ENCODE measurements around the gene EN2. TPM values are rescaled to one million over a fixed set of nuclear protein-coding genes. Genes with fewer than 3 reads are reported as not detected.

Gene EN2
- total and polyA plus RNA-seq, 8 donors: not detected

DNA sequence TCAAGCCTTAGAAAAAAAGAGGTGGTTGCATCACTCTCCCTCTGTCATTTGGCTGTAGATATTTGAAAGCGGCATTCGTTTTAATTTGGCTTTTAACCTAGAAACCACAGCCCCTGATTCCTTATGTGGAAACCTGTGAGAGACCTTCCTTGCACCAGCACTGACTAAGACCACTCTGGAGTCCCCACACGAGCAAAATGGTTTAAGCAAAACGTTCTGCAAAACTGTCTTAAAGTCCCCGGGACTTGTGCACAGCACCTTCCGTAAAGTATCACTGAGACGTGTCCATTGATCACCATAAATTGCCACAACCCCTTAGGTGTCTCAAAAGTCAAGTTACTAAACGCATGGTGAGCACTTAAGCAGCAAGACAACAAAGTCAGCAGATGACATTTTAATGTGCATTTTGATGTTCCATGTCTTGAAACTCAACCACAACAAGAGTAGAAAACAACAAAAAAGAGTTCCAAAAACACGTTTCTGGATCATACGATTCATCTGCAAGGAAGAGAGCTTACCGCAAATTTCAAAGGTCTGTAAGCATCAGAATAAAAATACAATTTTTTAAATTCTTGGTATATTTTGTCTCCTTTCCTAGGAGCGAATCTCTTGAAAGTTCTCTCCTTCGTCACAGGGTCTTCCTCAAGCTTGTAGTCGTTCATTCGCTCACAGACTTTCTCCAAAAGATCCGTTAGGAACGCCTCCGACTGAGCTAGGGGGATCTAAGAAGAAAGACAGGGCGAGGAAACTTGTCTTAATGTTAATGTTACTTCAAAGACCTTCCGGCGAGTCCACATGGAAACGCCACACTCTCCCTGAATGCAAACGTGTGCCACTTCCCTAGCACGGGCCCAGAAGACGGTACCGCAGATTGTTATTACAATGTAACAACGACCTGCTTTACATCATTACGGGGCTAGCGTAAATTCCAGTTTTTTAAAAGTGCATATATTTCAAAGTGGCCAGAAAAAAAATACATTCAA, 50.7 kb downstream of the EN2 start:
- DNase-seq: no peak

GRCh38 chr7:155509359-155509724, 51.4 kb downstream of the EN2 start:
- intact Hi-C loops (cut with DNase I): no loop called here
- H3K27ac ChIP-seq: no peak overlapping the region
- H3K27me3 ChIP-seq: peaks cover 0 to 48% (median 18%) of the 10 kb centered on the region in 4 donors
- no peak for FAIRE-seq
- TF ChIP-seq CTCF (IDR thresholded peaks at IDR 0.05): no peak
- no peak for DNase-seq
- H3K36me3 ChIP-seq: no peaks in the 10 kb centered on the region
- H3K4me1 ChIP-seq: no peaks in the 10 kb centered on the region
- no peaks in the 10 kb centered on the region for H3K9me3 ChIP-seq
- H3K4me3 ChIP-seq: peak overlapping the region in 3 of 4 donors; percentile 29 to 34 (median 30)
- no peak for ATAC-seq
- 14 to 20% methylated on average over 14 to 16 of the region's 16 CpGs for WGBS, 2 donors

More for the DNA sequence above, 50.7 kb downstream of the EN2 start:
- Histone ChIP-seq H3K9me3 (no peaks in the 10 kb centered on the region), H3K27ac (no peak overlapping the region), H3K4me3 (no peak overlapping the region), H3K36me3 (no peaks in the 10 kb centered on the region), H3K4me1 (no peaks in the 10 kb centered on the region), H3K27me3 (peaks cover 0 to 44% (median 20%) of the 10 kb centered on the region in 4 donors)
- ATAC-seq (no peak), FAIRE-seq (no peak)
- 39 to 52% methylated on average over 29 of the region's 29 CpGs for WGBS, 2 donors
- TF ChIP-seq CTCF (IDR thresholded peaks at IDR 0.05): no peak
- intact Hi-C loops (cut with DNase I): no loop called here

DNA sequence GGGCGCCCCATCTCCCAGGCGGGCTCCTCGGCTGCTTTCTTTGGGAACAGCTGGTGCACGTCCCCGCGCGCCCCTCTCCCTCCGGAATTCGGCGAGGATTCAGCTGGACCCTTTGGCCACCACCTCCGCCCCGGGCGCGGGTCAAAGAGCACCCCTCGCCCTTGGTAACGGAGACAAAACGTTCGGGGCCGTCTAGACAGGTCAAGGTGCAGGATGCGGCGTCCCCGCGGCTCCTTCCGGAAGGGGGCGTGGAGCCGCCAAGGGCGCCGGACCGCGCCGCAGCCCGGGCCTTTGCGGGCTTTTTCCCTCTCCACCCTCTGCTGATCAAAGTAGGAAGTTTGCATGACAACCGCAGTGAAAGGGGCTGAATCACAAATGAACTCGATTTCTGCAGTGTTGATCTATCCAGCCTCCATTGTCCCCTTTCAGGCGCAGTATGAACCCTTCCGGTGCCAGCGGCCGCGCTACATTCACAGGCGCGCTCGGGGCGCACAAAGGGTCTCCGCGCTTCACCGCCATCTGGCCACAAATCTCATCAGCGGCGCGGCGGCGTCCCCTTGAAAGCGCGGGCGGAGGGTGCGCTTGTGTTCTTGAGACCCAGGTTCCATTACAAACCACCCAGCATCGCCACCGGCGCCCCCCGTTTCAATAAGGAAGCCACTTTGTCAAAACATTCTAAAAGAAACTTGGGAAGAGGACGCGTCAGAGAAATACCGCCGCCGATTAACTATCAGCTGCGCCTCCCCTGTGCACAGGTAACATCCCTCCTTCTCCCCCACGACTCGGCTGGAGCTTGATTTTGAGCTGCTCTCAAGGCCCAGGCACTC, 52.0 kb downstream of the EN2 start:
- no peak for DNase-seq
- H3K4me3 ChIP-seq: peak overlapping the region in 3 of 4 donors; percentile 29 to 34 (median 30)
- TF ChIP-seq CTCF (IDR thresholded peaks at IDR 0.05): no peak
- intact Hi-C loops (cut with DNase I): no loop called here
- H3K27ac ChIP-seq: no peak overlapping the region
- no peaks in the 10 kb centered on the region for H3K36me3 ChIP-seq
- peak in 2 of 4 donors; percentile 56 to 79 for ATAC-seq
- no peaks in the 10 kb centered on the region for H3K4me1 ChIP-seq
- 5% methylated on average over 68 of the region's 68 CpGs for WGBS, 2 donors
- peaks cover 0 to 48% (median 18%) of the 10 kb centered on the region in 4 donors for H3K27me3 ChIP-seq
- no peaks in the 10 kb centered on the region for H3K9me3 ChIP-seq
- FAIRE-seq: no peak

DNA sequence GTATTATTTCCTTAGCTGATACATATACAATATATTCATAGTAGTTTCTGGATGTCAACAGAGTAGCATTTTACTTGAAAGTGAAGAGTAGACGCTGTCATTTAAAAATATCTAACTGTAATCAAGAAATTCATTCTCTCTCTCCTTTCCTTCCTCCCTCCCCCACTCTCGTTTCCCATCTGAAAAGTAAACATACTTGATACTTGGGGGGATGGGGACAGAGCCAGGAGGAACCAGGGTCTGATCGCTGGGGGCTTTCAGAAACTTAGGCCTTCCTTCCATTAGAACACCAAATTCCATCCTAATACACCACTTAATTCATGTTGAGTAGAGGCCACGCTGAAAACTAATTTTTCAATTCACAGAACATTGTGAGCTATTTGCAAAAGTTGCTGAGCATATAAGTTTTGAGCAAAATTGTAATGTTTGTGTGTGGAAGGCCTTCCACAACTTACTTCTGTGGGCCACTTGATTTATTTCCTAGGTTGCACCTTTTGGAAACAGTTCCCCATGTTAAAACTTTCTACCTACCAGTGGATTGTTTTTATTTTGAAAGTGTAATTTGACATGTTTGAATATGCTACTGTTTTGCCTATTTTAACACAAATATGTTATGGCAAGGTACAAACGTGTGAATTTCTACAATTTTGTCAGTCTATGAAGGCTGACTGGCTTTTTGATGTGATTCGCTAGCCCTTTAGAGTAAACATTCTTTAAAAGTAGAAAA, 53.2 kb downstream of the EN2 start:
- Histone ChIP-seq H3K4me1 (no peaks in the 10 kb centered on the region), H3K36me3 (no peaks in the 10 kb centered on the region), H3K4me3 (no peak overlapping the region), H3K9me3 (no peaks in the 10 kb centered on the region), H3K27ac (no peak overlapping the region), H3K27me3 (peaks cover 0 to 39% (median 18%) of the 10 kb centered on the region in 4 donors)
- FAIRE-seq (no peak), DNase-seq (no peak), ATAC-seq (no peak)
- WGBS, 2 donors: 41 to 55% methylated on average over 6 of the region's 6 CpGs
- TF ChIP-seq CTCF (IDR thresholded peaks at IDR 0.05): no peak
- intact Hi-C loops (cut with DNase I): no loop called here
